A204.1 (cell line): ENCODE measurements around the gene MRPL18.
A peak's percentile ranks its signal among the peaks of the same experiment; 100 is the strongest.
"Not testable (repeated sequence)": the region's sequence is repeated elsewhere in the genome, so short reads cannot be mapped to it uniquely, and the experiment has no call there.

Experiments
- FAIRE-seq: peaks from 2 replicates; lab custom pipeline; 2012; peaks lifted over from hg19 to GRCh38; lab: Jason Lieb, UNC

Gene MRPL18

DNA sequence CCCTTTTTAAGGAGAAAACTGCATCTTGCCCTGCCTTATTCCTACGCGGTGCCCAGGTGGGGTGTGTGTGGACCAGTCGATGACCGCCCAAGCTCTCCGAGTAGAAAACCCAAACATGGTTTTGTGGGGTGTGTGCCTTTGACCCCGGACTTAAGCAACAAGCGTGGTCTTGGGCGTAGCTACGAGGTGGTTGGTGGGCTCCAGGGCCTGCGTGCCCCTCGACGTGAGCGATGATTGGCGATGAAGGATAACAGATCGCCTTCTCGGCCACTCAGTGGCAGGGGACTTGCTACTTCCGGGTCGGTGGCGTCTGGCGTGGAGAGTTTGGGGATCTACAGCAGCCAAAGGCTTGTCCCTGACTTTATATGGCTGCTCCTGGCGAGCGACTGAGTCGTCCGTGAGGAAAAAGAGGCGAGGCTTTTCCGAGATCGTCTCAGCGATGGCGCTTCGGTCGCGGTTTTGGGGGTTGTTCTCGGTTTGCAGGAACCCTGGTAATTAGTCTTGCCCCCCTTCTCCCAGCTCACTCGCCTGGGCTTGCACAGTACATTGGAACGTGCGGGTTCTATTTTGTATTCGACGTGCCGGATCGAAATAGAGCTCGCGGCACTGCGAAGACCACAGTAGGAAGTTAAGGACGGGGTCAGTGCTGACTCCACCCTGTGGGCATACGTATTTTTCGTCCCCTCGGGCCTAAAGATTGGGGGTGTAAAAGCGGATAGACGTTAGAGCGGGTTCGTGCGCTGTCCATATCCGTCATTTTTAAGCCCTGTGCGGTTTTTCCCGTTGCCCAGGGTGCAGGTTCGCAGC lies at the start of gene MRPL18:
MRPL18 (plus strand) TSS at position 319 of the 807 bp plus-strand sequence; CDS start at position 440, 121 bp downstream.
- FAIRE-seq, result peak; percentile 92

DNA sequence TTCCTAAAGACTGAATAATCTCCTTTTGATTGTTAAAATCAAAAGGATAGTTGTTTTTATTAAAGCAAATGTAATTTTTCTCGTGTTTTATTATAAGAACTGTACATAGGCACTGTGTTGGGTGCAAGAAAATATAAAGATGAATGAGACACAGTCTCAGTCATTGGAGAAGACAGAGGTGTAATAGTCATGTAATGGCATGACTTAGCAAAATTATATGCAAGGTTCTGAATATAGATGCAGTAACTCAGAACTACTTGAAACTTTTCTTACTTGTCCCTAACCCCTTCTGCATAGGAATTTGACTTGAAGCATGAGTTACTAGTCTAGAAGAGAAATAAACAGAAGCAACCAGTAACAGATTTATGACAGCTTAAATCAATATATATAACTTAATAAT lies 48.1 kb upstream of the MRPL18 start:
- FAIRE-seq, result no peak

DNA sequence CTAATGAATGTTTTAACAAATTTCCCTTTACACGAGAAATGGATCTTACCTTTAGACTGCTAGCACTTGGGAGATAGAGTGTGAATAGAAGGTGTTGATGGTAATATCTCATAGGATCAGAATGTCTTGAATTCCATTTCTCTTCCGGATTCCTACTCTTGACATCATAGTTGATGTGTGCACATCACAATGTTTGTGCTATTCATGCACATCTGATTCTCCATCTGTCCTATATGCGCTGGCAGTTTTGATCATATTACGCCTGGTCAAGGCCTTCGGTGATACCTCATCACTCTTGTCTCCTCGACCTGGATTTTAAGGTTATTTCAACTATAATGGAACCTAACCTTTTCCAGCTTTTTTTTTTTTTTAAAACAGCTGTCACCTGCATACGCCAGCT lies 45.2 kb upstream of the MRPL18 start:
- FAIRE-seq, result no peak

DNA sequence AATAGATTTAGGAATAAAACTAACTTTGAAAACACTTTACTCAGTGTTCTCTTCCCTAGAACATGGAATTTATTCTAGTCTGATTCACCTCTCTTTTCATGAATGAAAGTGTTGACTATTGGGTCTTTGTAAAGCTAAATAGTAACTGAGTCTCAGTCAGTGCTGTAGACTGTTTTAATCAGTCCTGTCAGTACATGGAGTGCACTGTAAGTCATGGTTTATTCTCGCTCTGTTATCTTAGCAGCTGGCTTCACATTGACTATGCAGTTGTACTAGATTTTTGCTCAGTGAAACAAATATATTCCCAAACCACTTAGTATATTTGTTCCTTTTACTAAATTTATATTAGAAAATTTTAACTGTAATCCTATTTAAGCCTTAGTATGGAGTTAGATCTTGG lies 43.5 kb upstream of the MRPL18 start:
- FAIRE-seq, result no peak

DNA sequence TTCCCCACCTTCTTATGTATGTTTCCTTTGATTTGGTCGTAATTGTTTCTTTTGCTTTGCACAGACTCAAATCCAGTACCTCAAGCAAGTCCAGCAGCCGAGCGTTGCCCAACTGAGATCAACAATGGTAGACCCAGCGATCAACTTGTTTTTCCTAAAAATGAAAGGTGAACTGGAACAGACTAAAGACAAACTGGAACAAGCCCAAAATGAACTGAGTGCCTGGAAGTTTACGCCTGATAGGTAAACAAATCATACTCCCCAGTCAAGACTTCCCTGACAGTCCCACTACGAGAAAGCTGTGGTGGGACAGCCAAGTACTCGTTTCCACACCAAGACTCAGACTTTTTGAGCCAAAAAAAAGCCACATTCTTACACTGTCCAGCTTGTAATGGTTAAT lies 42.1 kb upstream of the MRPL18 start:
- FAIRE-seq, result not testable (repeated sequence)

DNA sequence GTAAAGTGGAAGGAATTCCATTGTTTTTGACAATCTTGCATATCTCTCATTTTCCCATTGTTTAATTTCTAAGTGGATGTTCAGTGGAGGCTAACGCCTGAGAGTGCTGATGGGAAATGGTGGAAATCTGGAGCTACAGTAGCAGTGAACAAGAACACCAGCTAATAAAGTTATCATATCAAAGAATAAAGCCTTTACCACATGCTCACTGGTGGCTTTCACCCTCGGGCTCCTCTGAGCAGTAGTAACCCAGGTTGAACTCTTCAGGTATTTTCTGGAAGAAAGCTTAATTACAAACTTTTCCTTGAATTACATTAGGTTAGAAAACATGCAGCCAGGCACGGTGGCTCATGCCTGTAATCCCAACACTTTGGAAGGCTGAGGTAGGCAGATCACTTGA lies 38.8 kb upstream of the MRPL18 start:
- no peak for FAIRE-seq

DNA sequence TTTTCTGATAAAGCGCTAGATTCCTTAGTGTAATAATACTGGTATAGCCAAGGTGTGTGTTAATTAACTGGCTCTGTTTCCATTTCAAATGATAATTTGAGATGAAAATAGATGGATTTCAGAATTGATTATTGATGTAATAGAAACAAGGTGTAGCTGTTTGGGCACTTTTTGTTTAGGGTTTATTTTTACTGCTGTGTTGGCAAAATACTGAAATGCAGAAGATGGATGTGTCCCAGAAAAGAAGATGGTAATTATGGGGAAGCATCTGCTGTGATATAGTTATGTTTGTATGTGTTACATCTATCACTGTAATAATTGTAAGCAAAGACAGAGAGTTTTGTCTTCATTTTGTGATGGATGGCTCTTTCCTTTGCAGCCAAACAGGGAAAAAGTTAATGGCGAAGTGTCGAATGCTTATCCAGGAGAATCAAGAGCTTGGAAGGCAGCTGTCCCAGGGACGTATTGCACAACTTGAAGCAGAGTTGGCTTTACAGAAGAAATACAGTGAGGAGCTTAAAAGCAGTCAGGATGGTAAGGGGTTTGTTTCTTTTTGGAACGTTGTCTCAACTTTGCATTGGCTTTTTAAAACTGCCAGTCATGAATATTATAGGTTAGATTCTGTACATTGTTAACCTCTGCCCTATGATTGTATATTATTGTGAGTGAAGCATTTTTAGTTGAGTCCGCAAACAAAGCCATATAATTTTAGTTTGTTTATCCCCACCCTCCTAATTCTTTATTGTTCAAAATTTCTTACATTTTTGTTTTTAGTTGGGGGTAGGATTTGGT lies 37.0 kb upstream of the MRPL18 start:
- no peak for FAIRE-seq

DNA sequence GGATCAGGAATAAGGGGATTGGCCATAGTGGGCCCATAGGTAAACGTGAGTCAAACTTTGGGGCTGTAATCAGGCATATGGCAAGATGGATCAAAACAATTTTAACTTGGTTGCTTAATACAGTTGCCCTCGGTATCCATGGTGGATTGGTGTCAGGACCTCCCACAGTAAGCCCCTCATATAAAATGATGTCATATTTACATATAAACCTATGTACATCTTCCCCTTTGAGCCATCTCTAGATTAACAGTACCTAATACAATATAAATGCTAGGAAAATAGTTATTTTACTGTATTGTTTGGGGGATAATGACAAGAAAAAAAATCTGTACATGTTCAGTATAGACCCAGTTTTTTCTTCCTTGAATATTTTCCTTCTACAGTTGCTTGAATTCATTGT lies 35.9 kb upstream of the MRPL18 start:
- FAIRE-seq, result no peak

DNA sequence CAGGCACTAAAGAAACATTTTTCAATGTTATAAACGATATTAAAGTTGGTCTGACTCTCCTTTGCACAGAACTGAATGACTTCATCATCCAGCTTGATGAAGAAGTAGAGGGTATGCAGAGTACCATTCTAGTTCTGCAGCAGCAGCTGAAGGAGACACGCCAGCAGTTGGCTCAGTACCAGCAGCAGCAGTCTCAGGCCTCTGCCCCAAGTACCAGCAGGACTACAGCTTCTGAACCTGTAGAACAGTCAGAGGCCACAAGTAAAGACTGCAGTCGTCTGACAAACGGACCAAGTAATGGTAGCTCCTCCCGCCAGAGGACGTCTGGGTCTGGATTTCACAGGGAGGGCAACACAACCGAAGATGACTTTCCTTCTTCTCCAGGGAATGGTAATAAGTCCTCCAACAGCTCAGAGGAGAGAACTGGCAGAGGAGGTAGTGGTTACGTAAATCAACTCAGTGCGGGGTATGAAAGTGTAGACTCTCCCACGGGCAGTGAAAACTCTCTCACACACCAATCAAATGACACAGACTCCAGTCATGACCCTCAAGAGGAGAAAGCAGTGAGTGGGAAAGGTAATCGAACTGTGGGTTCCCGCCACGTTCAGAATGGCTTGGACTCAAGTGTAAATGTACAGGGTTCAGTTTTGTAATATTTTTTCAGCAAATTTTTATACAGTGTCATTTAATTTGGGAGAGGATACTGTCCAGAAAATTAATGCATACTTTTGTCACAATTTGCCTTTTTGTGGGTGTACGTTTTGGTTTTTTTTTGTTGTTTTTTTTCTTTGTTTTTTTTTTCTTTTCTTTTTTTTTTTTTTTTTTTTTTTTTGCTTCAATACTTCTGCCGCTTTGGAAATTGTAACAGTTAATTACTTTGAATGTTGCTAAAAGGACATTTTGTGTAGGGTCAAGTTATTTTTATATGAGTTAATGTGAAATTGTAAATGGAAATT lies 35.0 kb upstream of the MRPL18 start:
- FAIRE-seq, result no peak

DNA sequence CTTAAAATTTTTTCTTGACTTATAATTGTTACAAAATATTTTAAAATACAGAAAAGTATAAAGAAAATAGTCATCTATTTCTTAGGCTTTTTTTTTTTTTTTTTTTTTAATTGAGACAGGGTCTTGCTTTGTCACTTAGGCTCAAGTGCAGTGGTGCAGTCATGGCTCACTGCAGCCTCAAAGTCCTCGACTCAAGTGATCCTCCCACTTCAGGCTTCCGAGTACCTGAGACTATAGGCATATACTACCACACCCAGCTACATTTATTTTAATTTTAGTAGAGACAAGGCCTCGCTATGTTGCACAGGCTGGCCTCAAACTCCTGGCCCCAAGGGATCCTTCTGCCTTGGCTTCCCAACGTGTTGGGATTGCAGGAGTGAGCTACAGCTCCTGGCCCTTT lies 33.8 kb upstream of the MRPL18 start:
- FAIRE-seq, result no peak

DNA sequence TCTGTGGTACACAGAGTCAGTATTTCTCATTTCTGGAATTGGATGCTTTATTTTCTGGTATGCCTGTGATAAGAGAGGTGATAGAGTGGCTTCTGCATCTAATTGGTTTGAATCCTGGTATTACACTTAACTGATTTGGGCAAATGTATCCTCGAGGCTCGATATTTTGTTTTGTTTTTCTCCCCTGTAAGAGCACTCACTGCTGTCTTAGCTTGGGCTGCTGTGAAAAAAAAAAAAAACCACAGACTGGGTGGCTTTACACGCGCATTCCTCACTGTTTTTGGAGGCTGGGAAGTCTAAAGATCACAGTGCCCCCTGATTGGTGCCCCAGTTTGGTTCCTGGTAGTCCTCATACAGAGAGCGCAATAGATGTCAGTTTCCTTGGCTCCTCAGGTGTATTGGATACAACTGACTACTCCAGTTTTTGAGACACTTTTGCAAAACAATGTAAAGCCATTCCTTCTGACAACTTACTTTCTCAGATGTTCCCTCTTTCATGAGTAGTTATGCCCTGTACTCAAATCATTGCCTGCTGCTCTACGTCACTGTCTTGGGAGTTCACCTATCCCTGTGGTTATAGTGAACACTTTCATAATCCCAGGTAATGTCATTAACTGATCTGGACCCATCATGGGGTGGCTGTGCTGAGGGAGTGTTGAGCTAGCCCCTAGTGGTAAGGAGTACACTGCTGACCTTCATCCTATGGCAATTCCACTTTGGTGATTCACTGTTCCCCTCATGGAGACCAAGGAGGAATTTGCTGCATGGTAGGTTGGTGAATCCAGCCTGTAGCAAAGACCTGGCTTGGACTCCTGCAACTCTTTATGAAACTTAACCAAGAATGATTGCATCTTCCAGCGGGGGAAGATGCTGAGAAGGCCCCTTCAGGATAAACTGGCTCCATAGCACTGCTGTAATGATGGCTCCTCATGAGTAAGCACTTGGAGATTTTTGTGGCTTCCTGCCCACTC lies 32.0 kb upstream of the MRPL18 start:
- no peak for FAIRE-seq

DNA sequence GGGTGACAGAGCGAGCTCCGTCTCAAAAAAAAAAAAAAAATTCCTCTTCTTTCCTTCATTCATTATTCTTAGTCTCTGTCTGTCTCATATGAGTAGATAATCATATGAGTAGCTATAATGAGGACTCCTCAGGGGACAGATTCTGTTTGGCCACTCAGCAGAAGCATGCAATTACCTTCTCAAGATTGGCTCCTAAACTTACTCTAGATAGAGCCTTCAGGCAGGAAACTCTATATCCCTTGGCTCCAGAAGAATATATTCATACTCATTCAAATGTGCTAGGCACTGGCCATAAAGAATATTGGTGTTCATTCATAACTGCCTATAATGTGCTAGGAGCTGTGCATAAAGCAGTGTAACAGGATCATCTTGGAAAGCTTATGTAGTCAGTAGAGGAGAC lies 30.6 kb upstream of the MRPL18 start:
- no peak for FAIRE-seq

DNA sequence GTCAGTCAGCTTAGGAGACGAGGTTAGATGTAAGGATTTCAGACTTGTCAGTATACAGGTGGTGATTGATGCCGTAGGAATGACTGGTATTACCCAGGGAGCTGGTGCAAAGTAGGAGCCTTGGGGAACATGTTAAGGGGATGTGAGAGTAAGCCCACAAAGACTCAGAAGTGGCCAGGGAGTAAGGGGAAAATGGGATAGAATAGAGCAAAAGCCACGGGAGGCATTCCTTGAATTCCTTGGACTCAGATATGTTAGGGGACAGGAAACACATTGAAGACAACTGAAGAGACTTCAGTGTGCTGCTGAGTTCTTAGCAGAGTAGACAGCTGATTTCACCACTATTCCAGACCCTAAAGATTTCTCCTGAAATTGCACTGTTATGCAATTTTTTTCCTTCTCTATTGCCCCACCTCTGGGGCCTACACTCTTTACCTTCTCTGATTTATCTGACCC lies 29.6 kb upstream of the MRPL18 start:
- no peak for FAIRE-seq

DNA sequence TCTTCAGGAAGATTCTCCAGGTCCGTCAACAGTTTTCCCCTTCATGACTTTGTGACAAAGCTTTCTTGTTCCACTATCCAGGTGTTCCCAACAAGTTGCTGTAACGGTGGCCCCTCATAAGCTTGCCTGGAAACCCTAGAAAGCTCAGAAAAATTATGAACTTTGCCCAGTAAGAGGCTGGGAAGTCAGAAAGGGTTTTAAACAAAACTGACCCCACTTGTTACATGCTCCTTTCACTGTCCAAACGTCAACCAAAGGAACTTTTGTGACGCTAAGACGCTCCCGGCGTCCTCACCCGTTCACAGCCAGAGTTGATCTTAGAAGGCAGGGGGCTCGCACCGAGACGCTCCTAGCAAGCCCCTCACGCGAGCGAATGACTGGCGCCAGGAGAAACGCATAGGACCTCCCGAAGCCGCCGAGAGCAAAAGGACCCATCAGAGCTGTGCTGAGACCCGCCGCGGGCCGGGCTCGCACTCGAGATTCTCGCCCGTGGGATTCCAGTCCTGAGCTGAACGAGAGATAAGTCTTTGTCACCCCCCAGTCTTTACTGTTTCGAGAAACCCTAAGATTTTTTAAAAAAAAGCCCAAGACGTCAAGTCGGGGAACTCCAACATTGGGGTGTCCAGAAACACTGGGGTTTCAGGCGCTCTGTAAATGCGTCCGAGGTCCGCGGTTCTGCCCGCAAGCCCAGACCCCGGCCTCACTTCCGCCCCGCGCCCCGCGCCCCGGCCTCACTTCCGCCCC lies 29.0 kb upstream of the MRPL18 start:
- FAIRE-seq, result no peak

DNA sequence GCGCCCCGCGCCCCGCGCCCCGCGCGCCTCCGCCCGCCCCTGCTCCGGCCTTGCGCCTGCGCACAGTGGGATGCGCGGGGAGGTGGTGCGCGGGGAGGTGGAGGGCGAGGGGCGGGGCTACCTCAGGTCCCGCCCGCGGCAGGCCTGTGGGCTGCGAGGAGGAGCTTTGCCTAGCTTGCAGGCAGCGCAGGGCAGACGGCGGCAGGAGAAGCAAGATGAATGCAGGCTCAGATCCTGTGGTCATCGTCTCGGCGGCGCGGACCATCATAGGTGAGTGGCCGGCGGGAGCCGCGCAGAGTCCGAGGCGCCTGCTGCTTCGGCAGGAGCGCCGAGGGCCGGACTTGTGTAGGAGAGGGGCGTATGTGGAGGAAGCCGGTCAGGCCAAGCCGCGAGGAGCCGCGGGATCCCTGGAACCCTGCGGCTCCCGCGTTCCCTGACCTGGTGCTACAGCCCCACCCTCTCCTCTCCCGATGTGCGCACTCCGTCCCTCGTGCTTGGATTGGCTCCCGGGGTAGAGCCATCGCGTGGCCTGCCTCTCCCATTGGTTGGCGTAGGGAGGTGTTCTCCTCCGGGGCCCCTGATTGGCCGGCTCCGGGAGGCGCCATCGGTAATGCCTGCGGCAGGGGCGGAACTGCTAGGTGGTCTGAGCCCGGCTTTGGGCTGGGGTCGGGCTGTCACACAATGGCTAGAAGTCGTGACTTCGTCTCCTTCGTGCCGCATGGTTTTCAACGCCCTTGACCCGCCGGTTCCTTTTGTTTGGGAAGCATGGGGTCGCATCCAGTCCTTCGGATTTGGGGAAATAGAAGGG lies 28.2 kb upstream of the MRPL18 start, which contains the start of gene ACAT2:
ACAT2 (plus strand) TSS at position 173 of the 808 bp plus-strand sequence; CDS start at position 216, 43 bp downstream.
- no peak for FAIRE-seq

DNA sequence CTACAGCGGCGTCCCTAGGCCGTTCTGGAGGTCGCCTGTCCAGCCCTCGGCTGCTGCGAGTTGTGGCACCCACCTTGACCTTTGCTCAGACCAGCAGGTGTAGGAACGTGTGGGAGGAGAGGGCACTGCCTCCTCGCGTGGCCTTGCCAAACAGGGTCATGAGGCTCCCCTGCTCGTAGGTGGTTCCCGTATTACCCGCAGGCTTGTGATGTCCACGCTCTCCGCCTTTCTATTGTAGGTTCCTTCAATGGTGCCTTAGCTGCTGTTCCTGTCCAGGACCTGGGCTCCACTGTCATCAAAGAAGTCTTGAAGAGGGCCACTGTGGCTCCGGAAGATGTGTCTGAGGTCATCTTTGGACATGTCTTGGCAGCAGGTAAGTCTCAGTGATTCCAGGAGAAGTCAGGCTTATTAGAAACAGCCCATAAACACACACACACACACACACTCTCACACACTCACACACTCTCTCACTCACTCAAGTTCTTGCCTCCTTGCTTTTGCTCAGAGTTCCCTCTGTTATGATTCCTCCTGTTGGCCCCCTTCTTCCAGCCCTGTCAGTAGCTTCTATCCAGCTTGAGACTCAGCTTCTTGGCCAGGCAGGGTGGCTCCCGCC lies 27.5 kb upstream of the MRPL18 start:
- no peak for FAIRE-seq

DNA sequence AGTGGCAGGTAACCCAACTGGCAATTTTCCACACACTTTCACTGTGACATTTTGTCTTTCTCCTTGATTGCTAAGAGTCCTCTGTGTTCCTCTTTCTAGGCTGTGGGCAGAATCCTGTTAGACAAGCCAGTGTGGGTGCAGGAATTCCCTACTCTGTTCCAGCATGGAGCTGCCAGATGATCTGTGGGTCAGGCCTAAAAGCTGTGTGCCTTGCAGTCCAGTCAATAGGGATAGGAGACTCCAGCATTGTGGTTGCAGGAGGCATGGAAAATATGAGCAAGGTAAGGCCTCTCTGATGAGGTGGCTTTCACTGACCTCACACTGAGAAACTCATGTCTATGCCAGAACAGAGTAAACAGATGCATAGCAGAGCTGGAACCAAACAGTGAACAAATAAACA lies 23.4 kb upstream of the MRPL18 start:
- FAIRE-seq, result no peak

DNA sequence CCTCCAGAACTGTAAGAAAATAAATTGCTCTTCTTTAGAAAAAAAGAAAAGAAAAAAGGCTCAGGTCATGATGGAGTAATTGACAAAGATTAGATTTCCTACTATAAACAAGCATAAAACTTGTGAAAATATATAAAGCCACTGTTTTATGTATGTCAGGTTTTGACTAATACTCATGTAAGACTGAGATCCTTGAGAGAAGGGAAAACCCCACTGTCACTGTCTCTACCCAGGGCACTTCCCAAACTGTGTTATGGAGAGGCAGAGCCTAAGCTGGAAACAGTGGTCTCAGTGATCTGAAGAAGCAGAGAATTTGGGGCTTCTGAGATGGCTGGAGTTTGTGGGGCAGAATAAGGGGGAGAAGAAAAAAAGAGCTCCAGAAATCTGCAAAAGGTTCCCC lies 20.8 kb upstream of the MRPL18 start:
- FAIRE-seq, result no peak

DNA sequence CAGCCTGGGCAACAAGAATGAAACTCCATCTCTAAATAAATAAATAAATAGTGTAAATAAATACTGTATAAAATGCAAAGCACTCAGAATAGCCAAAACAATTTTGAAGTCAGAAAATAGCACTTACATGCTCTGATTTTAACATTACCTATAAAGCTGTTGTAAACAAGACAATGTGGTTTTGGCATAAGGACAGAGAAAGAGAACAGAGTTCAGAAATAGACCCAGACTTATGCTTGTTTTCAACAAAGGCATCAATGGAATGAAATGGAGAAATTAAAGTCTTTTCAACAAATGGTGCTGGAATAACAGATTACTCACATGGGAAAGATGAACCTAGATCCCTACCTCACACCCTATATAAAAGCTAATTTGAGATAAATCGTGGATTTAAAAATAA lies 18.1 kb upstream of the MRPL18 start:
- FAIRE-seq, result no peak
